Activated CD8-positive, alpha-beta memory T cell treated with anti-CD3 and anti-CD28 coated beads for 1 hour (primary cell): ENCODE results near the gene RAB1A.
A peak's percentile ranks its signal among the peaks of the same experiment; 100 is the strongest.
"Not testable (repeated sequence)": the region's sequence is repeated elsewhere in the genome, so short reads cannot be mapped to it uniquely, and the experiment has no call there.

Experiments
- DNase-seq, 2 donors: peaks; one replicate each; pipeline ENCODE4 v3.0.0-alpha.2; 2020; ENCODE audit warnings: low read depth in 1 of 2; ENCODE audit errors: extremely low read depth in 1 of 2

The RAB1A gene

DNA sequence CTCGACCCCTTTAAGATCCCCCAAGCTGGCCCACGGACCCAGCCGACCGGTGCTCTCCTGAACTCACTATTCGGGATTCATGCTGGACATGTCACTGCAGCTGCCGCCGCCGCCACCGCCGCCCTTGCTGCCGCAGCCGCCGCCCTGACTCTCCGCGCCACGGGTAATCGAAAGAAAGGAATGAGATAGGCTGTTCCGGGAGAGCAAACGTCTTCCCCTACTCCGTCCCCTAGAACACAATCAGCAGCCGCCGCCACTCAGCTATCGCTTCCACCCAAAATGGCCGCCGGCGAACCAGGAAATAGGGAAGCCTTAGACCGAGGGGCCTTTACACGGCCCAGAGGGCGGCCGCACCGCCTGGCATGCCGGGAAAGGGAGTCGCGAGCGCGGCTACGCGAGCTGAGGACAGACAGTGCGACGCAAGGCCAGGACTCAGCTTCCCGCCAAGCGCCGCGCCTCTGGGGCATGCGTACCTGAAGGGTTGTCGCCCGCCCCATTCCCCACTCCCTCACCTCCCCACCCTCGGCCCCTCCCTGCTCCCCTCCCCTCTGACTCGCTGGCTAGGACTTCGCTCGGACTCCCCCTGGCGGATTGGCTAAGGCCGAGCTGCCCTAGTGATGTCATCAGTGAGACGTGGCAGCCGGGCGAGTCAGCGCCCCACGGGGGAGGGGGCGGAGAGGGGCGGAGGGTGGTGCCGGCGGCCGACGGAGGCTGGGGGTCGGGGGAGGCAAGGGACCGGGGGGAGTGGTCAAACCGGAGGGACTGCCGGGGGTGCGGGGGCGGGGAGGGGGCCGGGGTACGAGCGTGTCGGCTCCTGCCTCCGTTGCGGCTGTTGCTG lies at the start of gene RAB1A:
Gene RAB1A (minus strand): TSS at position 281 of the 838 bp plus-strand sequence. CDS start 191 bp downstream, at position 90.
- DNase-seq = peak; percentile 98 to 99

DNA sequence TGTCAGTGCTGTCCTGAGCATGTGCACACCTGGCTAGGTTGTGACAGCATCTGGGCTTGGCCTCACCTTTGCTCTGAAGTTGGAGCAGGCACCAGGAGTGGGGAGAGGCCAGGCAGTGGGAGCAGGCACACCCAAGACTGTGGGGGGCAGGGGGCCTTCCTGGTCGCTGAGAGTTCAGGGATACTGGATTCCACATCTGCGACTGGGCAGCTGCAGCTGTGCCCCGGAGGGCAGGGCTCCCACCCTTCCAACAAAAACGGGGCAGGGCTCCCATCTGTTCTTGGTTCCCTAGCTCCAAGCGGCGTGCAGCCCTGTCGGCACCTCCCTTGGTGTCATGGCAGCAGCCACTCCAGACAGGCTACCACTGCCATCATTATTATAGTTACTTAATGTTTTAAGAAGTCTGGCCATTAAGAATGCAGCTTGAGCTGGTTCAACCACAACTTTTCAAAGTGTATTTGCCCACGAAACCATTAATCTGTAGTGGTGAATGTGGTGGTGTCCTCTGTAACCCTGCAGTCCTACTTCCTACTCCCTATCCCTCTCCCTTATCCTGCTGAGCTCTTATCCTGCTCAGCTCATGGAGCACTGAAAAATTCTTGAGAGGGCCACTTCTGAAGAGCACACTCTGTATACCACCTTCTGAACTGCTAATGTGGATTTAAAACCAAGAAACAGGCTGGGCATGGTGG lies 48.0 kb upstream of the RAB1A start:
- no peak for DNase-seq

- no peak for DNase-seq
Observed at GRCh38 chr2:65175894-65176530, 46.1 kb upstream of the RAB1A start.

- DNase-seq = not testable (repeated sequence)
Observed at GRCh38 chr2:65174031-65174430, 44.1 kb upstream of the RAB1A start.

DNA sequence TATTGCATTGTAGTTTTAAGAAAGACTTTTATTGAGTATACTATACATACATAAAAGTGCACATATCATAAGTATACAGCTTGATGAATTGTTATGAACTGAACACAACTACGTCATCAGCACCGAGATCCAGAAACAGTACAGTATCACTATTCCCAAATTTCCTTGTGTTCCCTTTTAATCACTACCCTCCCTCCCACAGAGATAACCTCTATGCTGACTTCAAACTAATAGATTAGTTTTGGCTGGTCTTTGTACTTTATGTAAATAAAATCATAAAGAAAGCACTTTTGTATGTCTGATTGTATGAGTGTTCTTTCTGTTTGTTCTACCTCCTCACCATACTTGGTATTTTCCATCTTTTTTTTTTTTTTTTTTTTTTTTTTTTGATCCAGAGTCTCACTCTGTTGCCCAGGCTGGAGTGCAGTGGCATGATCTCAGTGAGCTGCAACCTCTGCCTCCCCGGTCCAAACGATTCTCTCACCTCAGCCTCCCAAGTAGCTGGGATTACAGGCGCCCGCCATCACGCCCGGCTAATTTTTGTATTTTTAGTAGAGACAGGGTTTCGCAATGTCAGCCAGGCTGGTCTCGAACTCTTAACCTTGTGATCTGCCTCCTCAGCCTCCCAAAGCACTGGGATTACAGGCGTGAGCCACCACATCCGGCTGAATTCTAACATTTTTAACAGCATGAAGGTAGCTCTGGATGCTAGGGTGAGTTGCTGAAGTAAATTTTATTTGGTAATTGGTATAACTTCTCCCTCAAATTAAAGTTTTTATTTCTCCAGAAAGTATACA lies 43.3 kb upstream of the RAB1A start:
- DNase-seq = no peak

- not testable (repeated sequence) for DNase-seq
Observed at GRCh38 chr2:65170611-65171477, 40.9 kb upstream of the RAB1A start.

DNA sequence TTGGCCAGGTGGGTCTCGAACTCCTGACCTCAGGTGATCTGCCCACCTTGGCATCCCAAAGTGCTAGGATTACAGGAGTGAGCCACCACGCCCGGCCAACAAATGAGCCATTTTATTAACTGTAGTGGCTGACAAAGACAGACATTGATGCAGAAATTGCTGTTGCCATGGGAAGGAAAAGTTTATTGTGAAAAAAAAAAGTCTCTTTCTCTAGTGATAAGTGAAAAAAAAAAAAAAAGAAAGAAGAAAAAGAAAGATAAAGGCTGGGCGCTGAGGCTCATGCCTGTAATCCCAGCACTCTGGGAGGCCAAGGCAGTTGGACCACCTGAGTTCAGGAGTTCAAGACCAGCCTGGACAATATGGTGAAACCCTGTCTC lies 39.8 kb upstream of the RAB1A start:
- DNase-seq = no peak

GRCh38 chr2:65165558-65165957 lies 35.7 kb upstream of the RAB1A start:
- DNase-seq = no peak

- no peak for DNase-seq
Observed at GRCh38 chr2:65164426-65164891, 34.6 kb upstream of the RAB1A start.

DNA sequence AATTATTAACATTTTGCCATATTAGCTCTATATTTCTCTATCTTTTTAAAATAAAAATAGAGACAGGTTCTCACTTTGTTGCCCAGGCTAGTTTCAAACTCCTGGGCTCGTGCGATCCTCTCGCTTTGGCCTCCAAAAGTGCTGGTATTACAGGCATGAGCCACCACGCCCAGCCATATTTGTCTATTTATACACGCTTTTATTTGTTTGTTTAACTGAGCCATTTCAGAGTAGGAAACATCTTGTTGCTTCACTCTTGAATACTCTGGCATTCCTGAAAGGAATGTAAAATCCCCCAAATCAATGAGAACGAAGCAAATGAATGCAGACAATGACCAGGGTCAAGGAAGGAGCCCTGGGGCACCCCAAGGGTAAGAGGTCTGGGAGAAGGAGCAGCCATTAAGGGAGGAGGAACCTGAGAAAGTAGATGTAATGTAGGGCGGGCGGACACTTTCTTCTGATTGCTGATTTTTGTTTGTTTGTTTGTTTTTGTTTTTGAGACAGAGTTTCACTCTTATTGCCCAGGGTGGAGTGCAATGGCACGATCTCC lies 31.7 kb upstream of the RAB1A start:
- no peak for DNase-seq

DNA sequence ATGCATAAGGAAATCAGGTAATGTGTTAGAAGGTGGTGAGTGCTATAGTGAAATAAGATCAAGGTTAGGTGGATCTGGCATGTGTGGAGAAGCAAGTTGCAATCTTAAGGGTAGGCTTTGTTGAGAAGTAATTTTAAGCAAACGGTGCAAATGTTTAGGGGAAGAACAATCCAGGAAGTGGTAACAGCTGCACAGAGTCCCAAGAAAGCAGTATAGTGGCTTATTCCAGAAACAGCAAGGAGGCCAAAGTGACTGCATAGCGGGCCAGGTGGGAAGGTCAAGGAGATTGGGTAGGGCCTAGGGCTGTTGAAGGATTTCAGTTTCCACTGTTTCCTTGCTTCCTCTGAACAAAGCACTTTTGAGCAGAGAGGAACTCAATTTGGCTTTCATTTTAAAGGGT lies 30.0 kb upstream of the RAB1A start:
- DNase-seq = no peak

DNA sequence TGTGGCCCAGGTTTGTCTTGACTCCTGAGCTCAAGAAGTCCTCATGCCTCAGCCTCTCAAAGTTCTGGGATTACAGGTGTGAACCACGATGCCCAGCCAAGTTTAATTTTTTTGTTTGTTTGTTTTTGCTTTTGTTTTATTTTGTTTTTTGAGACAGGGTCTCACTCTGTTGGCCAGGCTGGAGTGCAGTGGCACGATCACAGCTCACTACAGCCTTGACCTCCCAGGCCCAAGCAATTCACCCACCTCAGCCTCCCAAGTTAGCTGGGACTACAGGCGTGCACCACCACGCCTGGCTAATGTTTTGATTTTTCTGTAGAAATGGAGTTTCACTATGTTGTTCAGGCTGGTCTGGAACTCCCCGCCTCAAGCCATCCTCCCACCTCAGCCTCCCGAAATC lies 29.4 kb upstream of the RAB1A start:
- DNase-seq = no peak

- DNase-seq = no peak
Observed at GRCh38 chr2:65158557-65158956, 28.7 kb upstream of the RAB1A start.

- not testable (repeated sequence) for DNase-seq
Observed at GRCh38 chr2:65157856-65158255, 27.9 kb upstream of the RAB1A start.

- no peak for DNase-seq
Observed at GRCh38 chr2:65156041-65156440, 26.1 kb upstream of the RAB1A start.

DNA sequence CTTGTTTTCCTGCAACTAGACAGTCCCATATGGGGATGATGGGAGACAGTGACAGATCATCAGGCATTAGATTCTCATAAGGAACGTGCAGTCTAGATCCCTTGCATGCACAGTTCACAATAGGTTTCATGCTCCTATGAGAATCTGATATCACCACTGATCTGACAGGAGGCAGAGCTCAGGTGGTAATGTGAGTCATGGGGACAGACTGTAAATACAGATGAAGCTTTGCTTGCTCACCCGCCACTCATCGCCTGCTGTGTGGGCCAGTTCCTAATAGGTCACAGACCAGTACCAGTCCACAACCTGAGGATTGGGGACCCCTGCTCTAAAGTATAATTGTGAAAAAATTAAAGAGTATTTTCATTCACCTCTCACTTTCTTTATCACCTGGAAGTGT lies 23.6 kb upstream of the RAB1A start:
- DNase-seq = no peak

GRCh38 chr2:65146078-65146477 lies 16.2 kb upstream of the RAB1A start:
- no peak for DNase-seq

- DNase-seq = no peak
Observed at GRCh38 chr2:65144571-65144970, 14.7 kb upstream of the RAB1A start.

GRCh38 chr2:65142515-65142914 lies 12.6 kb upstream of the RAB1A start:
- DNase-seq = no peak
